Common myeloid progenitor, CD34-positive (primary cell): Measurements from ENCODE around the gene RARRES2.

Experiments
- CTCF ChIA-PET: fragments of 350-600 bp; sonication (Branson Sonifier 250); formaldehyde crosslinking; loops from one replicate; lab custom pipeline; 2021; ENCODE audit warnings: antibody characterized with exemption; lab: Charles Lee
- POLR2A ChIA-PET: fragments of 350-600 bp; sonication (Branson Sonifier 250); formaldehyde crosslinking; loops from one replicate; lab custom pipeline; 2021; ENCODE audit warnings: antibody characterized with exemption; lab: Charles Lee
- DNase-seq, 3 donors: peaks; one replicate each; pipeline versions ENCODE4 v3.0.0 to v3.0.0-alpha.2; 2013
- H3K27ac ChIP-seq, 2 experiments: 1 replicate in 1 of 2; 2 replicates in 1 of 2; pipeline ENCODE4 v1.7.0; 2013; ENCODE audit warnings: inconsistent platforms in 2 of 2, low read length in 2 of 2, mild to moderate bottlenecking in 2 of 2, low read depth in 1 of 2, moderate library complexity in 1 of 2; ENCODE audit not compliant: severe bottlenecking in 2 of 2, insufficient read depth in 1 of 2, poor library complexity in 1 of 2
- H3K27me3 ChIP-seq, 5 experiments: replicated peaks in 2 of 5; 1 replicate in 3 of 5; 2 replicates in 2 of 5; pipeline versions ENCODE4 v1.6.1 to v1.7.0; 2013; ENCODE audit warnings: low read length in 4 of 5, mild to moderate bottlenecking in 2 of 5, moderate library complexity in 2 of 5, inconsistent platforms in 1 of 5; ENCODE audit not compliant: insufficient read depth in 5 of 5, control insufficient read depth in 4 of 5
- H3K36me3 ChIP-seq, 4 experiments: 1 replicate in 2 of 4; 2 replicates in 2 of 4; pipeline versions ENCODE4 v1.6.1 to v1.7.0; 2013; ENCODE audit warnings: low read length in 3 of 4, control low read depth in 1 of 4, mild to moderate bottlenecking in 1 of 4; ENCODE audit not compliant: control insufficient read depth in 4 of 4, insufficient read depth in 4 of 4
- H3K4me1 ChIP-seq, 4 experiments: 1 replicate in 3 of 4; 2 replicates in 1 of 4; pipeline versions ENCODE4 v1.6.1 to v1.7.1; 2013; ENCODE audit warnings: low read length in 3 of 4, mild to moderate bottlenecking in 3 of 4, control low read depth in 1 of 4, inconsistent platforms in 1 of 4, moderate library complexity in 1 of 4; ENCODE audit not compliant: control insufficient read depth in 4 of 4, insufficient read depth in 4 of 4; ENCODE audit errors: control extremely low read depth in 1 of 4
- H3K4me3 ChIP-seq, 7 experiments: 1 replicate in 4 of 7; 2 replicates in 3 of 7; pipeline versions ENCODE4 v1.5.1 to v1.7.0; 2013; ENCODE audit warnings: mild to moderate bottlenecking in 7 of 7, low read length in 6 of 7, moderate library complexity in 6 of 7, inconsistent platforms in 2 of 7, low read depth in 2 of 7, control low read depth in 1 of 7; ENCODE audit not compliant: insufficient read depth in 4 of 7, control insufficient read depth in 1 of 7; ENCODE audit errors: extremely low read depth in 1 of 7
- H3K9me3 ChIP-seq, 5 experiments: 1 replicate in 4 of 5; 2 replicates in 1 of 5; pipeline versions ENCODE4 v1.6.1 to v1.7.1; 2013; ENCODE audit warnings: low read length in 4 of 5, mild to moderate bottlenecking in 2 of 5, inconsistent platforms in 1 of 5, low read depth in 1 of 5, moderate library complexity in 1 of 5; ENCODE audit not compliant: control insufficient read depth in 4 of 5, insufficient read depth in 2 of 5; ENCODE audit errors: control extremely low read depth in 1 of 5
- whole genome bisulfite sequencing: methylation state at CpG from one replicate; pipeline ENCODE4 v1.1.5; 2013; ENCODE audit not compliant: insufficient coverage; 5-methylcytosine and 5-hydroxymethylcytosine counted together

RARRES2 gene

GRCh38 chr7:150355666-150356059 lies 14.2 kb upstream of the RARRES2 start:
- Histone ChIP-seq H3K27ac (peak overlapping the region; percentile 4 to 41), H3K9me3 (no peaks in the 10 kb centered on the region), H3K4me1 (peaks cover 15 to 48% (median 37%) of the 10 kb centered on the region in 4 experiments), H3K4me3 (no peak overlapping the region), H3K27me3 (no peaks in the 10 kb centered on the region), H3K36me3 (no peaks in the 10 kb centered on the region)
- CTCF ChIA-PET, result interaction anchor here (0.9 to 4.5 kb wide), 18 partner anchors 11 to 66 kb away, joined by 3 to 30 read pairs (median 6); partner anchors contain the start of gene REPIN1
- POLR2A ChIA-PET, result interaction anchor here (0.9 kb wide), 1 partner anchor 22 kb away, joined by 4 read pairs; no protein-coding TSS in a partner anchor
- WGBS, result no CpG with 5 or more reads among the region's 1 CpG
- DNase-seq, result peak in 1 of 3 donors; percentile 39

GRCh38 chr7:150351587-150352194 lies 10.3 kb upstream of the RARRES2 start:
- Histone ChIP-seq H3K27ac (no peak overlapping the region), H3K9me3 (no peaks in the 10 kb centered on the region), H3K27me3 (no peaks in the 10 kb centered on the region), H3K36me3 (no peaks in the 10 kb centered on the region), H3K4me3 (no peak overlapping the region), H3K4me1 (peaks cover 3 to 22% (median 17%) of the 10 kb centered on the region in 4 experiments)
- ChIA-PET POLR2A (no interaction called here), CTCF (no interaction called here)
- DNase-seq, result peak in 1 of 3 donors; percentile 33
- whole genome bisulfite sequencing, result 100% methylated on average over 2 of the region's 8 CpGs

- ChIA-PET POLR2A (no interaction called here), CTCF (interaction anchor here (1.0 to 5.3 kb wide), 2 partner anchors 10 to 15 kb away, joined by 4 to 30 read pairs; no protein-coding TSS in a partner anchor)
- H3K9me3 ChIP-seq, result peaks cover 0 to 8% (median 4%) of the 10 kb centered on the region in 5 experiments
- WGBS, result 100% methylated on average over 3 of the region's 5 CpGs
- no peaks in the 10 kb centered on the region for H3K36me3 ChIP-seq
- DNase-seq, result no peak
- H3K27me3 ChIP-seq, result peaks cover 0 to 3% (median 2%) of the 10 kb centered on the region in 5 experiments
- no peak overlapping the region for H3K27ac ChIP-seq
- no peak overlapping the region for H3K4me3 ChIP-seq
- no peaks in the 10 kb centered on the region for H3K4me1 ChIP-seq
Observed at GRCh38 chr7:150346922-150347321, 5.5 kb upstream of the RARRES2 start.

- WGBS, result no CpG with 5 or more reads among the region's 1 CpG
- no peaks in the 10 kb centered on the region for H3K36me3 ChIP-seq
- no peak overlapping the region for H3K27ac ChIP-seq
- peaks cover 1 to 14% (median 7%) of the 10 kb centered on the region in 4 experiments for H3K4me1 ChIP-seq
- DNase-seq, result no peak
- H3K4me3 ChIP-seq, result no peak overlapping the region
- H3K27me3 ChIP-seq, result peaks cover 0 to 19% (median 3%) of the 10 kb centered on the region in 5 experiments
- ChIA-PET CTCF (interaction anchor here (0.6 to 5.3 kb wide), 3 partner anchors 12 to 617 kb away, joined by 4 to 30 read pairs (median 4); no protein-coding TSS in a partner anchor), POLR2A (no interaction called here)
- H3K9me3 ChIP-seq, result peaks cover 0 to 8% (median 4%) of the 10 kb centered on the region in 5 experiments
Observed at GRCh38 chr7:150345012-150345411, 3.6 kb upstream of the RARRES2 start.

GRCh38 chr7:150344299-150344698 lies 2.9 kb upstream of the RARRES2 start:
- Histone ChIP-seq H3K4me1 (peaks cover 2 to 21% (median 14%) of the 10 kb centered on the region in 4 experiments), H3K36me3 (no peaks in the 10 kb centered on the region), H3K27me3 (peaks cover 0 to 23% (median 3%) of the 10 kb centered on the region in 5 experiments), H3K9me3 (peaks cover 0 to 8% (median 4%) of the 10 kb centered on the region in 5 experiments), H3K27ac (no peak overlapping the region), H3K4me3 (no peak overlapping the region)
- ChIA-PET POLR2A (interaction anchor here (0.6 kb wide), 1 partner anchor 12 kb away, joined by 3 read pairs; no protein-coding TSS in a partner anchor), CTCF (interaction anchor here (0.6 to 5.3 kb wide), 3 partner anchors 12 to 618 kb away, joined by 3 to 30 read pairs (median 4); no protein-coding TSS in a partner anchor)
- no peak for DNase-seq

GRCh38 chr7:150343225-150343624 lies 1.8 kb upstream of the RARRES2 start:
- 100% methylated on average over 1 of the region's 2 CpGs for WGBS
- H3K4me1 ChIP-seq, result peaks cover 2 to 30% (median 19%) of the 10 kb centered on the region in 4 experiments
- no peak for DNase-seq
- CTCF ChIA-PET, result interaction anchor here (1.0 to 5.3 kb wide), 4 partner anchors 10 to 22 kb away, joined by 3 to 30 read pairs (median 4); no protein-coding TSS in a partner anchor
- POLR2A ChIA-PET, result no interaction called here
- no peak overlapping the region for H3K27ac ChIP-seq
- no peaks in the 10 kb centered on the region for H3K36me3 ChIP-seq
- H3K4me3 ChIP-seq, result no peak overlapping the region
- H3K9me3 ChIP-seq, result peaks cover 0 to 8% (median 4%) of the 10 kb centered on the region in 5 experiments
- H3K27me3 ChIP-seq, result peaks cover 0 to 23% (median 3%) of the 10 kb centered on the region in 5 experiments

GRCh38 chr7:150342121-150342408 lies 636 bp upstream of the RARRES2 start:
- 96% methylated on average over 7 of the region's 9 CpGs for WGBS
- Histone ChIP-seq H3K9me3 (peaks cover 0 to 8% (median 4%) of the 10 kb centered on the region in 5 experiments), H3K27me3 (peaks cover 0 to 23% (median 3%) of the 10 kb centered on the region in 5 experiments), H3K4me3 (no peak overlapping the region), H3K36me3 (peaks cover 0 to 11% (median 4%) of the 10 kb centered on the region in 4 experiments), H3K4me1 (peaks cover 2 to 30% (median 19%) of the 10 kb centered on the region in 4 experiments), H3K27ac (no peak overlapping the region)
- CTCF ChIA-PET, result interaction anchor here (1.2 to 5.3 kb wide), 2 partner anchors 11 to 14 kb away, joined by 6 to 30 read pairs; no protein-coding TSS in a partner anchor
- POLR2A ChIA-PET, result no interaction called here
- DNase-seq, result no peak
